HG02642 (cell line): ENCODE data around the gene DNAH17.

ENCODE experiments used
- ATAC-seq: cut with Tn5 transposase; IDR thresholded peaks from one replicate; pipeline ENCODE4 v1.9.1; 2021; ENCODE audit warnings: mild to moderate bottlenecking; ENCODE audit not compliant: unreplicated experiment, poor library complexity

DNAH17 gene

DNA sequence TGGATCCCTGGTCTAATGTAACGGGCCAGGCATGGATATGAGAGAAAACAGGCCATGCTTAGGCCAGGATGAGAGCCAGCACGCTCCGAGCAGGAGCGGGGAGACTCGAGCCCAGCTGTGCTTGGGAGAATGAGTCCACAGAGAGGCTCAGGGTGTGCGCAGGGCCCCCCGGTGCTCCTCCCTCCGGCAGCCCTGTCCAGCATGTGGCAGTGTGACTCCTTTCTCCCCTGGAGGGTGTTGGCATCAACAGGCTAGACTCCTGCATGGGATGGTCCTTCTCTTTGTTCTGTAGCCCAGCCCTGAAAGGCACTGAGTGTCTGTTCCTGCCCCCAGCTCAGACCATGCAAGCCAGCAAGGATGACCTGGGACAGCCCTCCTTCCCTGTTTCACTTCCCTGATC is 175.3 kb downstream of the DNAH17 start:
- ATAC-seq: no peak

DNA sequence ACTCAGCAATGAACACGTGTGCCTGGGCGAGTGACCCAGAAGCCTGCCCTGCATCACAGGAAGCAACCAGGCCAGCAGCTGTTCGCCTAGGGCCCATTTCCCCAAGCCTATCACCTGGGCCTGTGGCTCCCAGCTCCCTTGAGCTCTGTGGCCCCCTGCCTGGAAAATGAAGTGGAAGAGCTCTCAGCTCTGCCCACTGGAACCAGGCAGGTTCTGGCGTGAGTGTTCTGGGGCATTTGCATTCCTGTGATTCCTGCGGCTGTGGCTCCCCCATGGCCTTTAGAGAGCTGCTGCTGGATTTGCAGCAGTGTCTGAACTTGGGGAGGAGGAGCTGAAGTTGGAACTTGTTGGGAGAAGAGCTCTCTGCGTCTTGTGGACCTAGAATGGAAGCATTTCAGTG is 175.9 kb downstream of the DNAH17 start:
- ATAC-seq: no peak

DNA sequence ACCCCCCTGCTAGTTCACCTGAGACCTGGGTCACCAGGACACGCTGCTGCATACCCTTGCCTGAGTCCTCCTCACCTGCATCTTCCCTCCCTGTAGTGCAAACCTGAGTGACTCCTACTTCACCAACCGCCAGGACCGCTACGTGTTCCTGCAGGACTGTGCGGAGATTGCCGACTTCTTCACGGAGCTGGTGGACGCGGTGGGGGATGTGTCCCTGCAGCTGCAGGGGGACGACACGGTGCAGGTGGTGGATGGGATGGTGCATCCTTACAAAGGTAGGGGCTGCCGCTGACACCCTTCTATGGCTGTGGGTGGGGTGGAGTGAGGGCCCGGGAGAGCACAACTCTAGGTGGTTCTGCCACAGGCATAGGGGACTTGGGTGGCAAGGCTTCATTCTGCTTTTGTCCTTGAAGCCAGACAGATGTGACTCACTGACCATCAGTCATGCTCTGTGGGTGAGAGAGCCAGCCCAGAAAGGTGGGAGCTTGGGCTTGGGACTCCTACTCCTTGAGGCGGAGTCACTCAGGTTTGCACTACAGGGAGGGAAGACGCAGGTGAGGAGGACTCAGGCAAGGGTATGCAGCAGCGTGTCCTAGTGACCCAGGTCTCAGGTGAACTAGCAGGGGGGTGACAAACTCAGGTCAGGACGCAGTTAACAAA is 176.5 kb downstream of the DNAH17 start:
- no peak for ATAC-seq

DNA sequence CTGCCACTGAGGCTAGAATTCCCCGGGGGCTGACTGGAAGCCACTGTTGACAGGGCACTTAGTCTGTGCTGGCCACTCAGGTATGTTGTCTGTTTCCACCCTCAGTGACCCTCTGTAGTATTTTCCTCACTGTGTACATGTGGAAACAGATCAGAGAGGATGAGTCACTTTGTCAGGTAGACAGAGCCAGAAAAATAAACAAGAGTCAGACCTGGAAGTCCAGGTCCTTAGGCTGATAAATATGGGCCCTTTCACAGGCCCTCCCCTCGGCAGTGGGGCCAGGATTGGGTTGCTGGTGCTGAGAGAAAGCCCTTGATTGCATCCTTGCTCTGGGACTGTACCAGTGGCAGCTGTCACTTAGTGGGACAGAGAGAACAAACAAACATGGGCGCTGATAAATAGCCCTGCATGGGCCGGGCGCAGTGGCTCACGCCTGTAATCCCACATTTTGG is 177.5 kb downstream of the DNAH17 start:
- ATAC-seq: no peak

DNA sequence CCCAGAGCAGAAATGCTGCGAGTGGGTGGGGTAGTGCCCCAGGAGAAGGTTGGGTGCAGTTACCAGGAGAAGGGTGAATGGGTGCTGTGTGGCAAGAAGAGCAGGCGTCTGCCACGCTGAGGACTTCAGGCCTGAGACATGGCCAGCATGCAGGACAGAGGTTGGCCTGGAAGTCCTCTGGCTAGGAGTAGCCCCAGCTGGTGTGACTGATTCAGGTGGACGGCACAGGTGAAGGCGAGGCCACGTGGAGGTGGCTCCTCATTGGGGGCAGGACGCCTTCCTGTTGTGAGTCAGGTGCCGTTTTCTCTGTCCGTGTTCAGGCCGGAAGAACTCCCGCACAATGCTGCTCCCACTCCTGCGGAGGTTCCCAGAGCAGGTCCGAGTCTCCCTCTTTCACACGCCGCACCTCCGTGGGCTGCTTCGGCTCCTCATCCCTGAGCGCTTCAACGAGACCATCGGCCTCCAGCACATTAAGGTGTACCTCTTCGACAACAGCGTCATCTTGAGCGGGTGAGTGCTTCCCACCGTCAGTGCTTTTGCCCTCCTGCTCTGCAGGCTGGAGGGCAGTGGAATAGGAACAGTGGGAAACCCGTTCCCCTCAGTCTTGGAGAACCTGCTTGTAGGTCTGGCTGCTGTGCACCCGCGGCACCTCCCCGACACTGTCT is 178.0 kb downstream of the DNAH17 start:
- ATAC-seq: no peak

DNA sequence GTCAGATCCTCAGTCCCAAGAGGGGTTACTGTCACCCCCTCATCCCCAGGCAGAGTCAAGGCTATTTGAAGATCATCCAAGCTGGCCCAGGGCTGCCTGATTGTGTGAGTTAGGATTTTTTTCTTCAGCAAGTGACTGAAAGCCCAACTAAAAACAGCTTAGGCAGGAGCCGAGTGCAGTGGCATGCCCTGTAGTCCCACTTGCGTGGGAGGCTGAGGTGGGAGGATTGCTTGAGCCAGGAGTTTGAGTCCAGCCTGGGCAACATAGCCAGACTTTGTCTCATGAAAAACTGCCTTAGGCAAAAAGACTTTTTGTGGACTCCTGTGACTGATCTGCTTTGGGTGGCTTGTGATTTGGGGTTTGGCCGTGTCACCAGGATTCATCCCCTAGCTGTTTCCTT is 178.8 kb downstream of the DNAH17 start:
- no peak for ATAC-seq

DNA sequence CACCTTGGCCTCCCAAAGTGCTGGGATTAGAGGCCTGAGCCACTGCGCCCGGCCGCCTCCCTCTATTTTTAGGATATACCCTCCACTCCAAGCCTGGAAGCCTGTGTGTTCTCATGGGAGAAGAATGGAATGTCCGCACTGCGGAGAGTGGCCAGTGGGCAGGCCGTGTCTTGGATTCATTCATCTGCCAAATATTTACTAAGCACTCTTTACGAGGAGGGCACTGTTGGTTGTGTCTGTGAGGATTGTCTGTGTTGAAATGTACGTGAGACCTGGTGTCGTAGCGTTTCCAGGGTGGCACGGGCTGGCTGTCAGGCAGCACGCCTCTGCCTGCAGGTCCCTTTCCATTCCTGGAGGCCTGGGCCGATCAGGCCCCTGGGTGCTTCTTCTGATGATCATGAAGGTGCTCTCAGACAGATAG is 179.5 kb downstream of the DNAH17 start:
- ATAC-seq: no peak

DNA sequence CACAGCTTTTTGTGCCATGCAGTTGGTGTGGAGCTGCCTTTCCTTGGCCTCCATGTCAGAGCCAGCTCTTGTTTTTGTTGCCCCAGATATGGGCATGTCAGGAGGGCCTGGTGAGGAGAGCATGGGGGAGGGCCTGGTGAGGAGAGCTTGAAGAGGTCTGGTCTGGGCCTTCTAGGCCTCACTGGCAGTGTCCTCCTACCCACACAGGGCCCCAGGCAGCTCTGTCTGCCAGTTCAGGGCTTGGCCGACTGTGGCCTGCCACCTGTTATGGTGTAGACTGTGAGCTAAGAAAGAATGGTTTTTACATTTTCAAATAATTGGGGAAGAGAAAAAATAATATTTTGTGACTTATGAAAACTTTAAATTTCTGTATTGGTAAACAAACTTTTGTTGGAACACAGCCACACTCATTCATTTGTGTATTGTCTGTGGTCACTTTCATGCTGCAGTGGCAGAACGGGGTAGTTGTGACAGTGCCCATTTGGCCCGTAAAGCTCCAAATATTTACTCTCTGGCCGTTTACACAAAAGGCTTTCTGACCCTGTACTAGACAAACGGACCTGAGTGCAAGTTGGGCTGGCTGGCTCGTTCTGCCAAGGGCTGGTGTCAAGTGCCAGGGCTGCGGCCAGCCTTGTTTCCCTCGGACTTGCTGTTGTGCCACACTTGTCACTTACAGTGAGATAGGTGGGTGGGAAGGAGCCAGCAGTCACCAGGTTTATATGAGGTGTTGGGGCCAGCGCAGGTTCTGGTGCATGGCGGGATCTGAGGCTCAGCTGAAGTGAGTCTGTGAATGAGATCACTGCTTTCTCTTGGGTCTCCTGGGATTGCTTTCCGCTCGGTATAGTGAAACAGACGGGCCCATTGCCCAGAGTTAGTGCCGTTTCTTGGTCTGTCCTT is 180.5 kb downstream of the DNAH17 start:
- no peak for ATAC-seq

DNA sequence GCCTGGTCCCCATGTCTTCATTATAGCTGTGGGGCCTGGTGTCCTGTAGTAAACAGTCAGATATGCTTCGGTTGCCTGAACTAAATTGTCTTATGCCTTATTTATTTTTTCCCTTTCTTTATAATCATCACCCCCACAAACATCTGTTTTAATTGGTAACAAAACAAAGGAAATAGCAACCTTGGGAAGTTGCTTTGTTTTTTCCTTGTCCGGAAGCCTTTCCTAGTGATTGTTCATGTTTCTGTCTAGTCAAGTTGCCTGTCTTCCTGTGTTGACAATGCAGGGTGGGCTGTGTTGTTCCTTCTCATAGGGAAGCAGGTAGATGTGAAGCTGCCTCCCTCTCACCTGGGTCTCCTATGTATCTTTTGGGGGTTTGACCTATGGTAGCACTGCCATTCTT is 182.0 kb downstream of the DNAH17 start:
- no peak for ATAC-seq

DNA sequence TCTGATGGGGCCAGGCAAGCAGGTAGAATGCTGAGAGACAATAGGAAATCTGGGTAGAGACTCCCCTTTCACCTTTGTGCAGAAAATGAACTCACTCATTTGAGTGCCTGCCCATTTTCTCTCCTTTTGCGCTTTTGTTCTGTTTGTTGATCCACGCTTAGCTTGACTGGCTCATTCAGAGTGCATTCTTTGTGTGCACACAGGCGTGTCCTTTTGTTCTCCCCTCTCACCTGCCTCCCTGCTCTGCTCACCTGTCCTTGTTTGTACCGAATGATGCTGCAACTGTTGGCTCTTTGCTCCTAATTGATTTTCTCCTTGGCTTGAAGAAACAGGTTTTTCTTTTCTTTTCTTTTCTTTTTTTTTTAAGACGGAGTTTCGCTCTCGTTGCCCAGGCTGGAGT is 183.0 kb downstream of the DNAH17 start:
- ATAC-seq: no peak

DNA sequence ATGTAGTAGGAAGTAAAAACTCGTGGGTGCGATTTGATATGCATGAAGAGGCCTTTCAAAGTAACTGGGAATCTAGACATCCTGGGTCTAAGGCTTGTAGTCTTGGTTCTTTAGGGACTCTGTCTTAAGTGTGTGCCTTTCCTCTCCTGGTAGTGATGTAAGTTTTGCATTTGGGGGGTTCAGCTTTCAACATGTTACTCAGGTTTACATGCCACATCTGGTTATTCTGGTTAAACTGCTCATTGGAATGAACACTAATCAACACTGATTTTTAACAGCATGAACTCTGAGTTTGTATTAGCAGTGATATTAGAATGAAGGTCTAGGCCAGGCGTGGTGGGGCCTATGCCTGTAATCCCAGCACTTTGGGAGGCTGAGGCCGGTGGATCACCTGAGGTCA is 183.6 kb downstream of the DNAH17 start:
- no peak for ATAC-seq

DNA sequence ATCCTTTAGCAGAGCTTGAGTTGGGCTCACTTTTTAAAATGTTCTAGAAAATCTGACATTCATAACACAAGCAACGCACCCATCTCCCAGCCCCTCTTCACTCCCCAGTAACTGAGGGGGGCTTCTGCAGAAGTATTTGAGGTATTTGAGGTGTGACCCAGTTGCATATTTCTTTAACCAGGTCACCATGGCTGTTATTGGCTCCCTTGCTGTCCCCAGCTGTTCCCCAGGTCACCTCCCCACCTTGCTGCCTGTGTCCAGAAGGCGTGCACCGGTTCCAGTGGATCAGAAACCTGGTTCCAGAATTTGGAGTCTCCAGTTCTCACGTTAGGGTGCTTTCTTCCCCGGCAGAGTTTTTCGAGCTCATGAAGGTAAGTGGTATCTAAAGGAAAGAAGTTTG is 184.9 kb downstream of the DNAH17 start:
- no peak for ATAC-seq

DNA sequence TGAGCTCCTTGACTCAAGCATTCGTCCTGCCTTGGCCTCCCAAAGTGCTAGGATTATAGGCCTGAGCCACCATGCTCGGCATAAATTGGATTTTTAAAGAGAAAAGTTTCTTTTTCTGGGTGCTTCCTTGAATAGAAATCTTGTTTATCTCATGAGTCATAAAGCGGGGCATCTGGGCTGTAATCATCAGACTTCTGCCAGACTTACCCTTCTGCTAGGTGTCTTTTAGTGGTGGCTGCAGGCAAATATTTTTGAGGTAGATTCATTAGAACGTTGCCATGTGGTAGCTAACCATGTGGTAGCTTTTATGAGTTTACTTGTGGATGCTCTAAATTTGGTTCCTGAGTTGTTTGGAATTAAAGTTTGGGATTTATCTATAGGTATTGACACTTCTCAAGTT is 185.4 kb downstream of the DNAH17 start:
- no peak for ATAC-seq

DNA sequence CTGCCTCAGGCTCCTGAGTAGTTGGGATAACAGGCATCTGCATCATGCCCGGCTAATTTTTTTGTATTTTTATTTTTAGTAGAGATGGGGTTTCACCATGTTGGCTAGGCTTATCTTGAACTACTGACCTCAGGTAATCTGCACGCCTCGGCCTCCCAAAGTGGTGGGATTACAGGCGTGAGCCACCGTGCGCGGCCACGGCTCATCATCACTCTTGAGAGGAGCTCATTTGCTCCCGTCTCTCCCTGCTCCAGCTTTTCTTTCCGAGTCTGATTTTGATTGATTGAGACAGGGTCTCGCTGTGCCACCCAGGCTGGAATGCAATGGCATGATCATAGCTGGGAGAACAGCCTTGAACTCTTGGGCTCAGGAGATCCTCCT is 186.2 kb downstream of the DNAH17 start:
- no peak for ATAC-seq

DNA sequence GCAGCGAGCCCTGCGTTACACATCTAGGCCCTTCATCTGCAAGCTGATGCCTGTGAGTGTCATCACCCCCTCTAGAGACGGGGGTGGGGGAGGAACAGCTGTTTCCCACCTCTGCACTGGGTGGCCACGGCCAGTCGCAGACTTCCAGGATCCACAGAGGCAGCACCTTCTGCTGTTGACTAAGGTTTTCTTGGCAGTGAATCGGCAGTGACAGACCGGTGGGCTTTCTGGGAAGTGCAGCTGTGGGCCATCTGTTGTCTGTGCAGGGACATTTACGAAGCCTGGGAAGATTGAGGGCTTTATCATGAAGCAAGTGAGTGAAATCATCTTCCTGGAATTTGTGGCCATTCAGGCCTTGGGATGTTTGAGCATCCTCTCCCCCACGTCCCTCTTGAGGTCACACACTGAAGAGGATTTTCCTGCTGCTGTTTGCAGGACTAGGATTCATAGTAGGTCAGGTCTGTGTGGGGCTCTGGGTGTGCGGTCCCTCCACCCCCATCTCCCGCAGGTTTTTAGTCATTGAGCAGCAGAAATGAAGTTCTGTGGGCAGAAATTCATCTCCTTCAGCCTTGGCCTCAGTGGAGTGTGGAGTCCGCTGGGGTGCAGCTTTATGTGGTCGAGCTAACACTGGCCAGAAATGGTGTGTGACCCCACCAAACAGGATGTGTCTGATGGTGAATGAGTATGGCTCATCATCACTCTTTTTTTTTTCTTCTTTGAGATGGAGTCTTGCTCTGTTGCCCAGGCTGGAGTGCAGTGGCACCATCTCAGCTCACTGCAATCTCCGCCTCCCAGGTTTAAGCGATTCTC is 186.8 kb downstream of the DNAH17 start:
- ATAC-seq: no peak

DNA sequence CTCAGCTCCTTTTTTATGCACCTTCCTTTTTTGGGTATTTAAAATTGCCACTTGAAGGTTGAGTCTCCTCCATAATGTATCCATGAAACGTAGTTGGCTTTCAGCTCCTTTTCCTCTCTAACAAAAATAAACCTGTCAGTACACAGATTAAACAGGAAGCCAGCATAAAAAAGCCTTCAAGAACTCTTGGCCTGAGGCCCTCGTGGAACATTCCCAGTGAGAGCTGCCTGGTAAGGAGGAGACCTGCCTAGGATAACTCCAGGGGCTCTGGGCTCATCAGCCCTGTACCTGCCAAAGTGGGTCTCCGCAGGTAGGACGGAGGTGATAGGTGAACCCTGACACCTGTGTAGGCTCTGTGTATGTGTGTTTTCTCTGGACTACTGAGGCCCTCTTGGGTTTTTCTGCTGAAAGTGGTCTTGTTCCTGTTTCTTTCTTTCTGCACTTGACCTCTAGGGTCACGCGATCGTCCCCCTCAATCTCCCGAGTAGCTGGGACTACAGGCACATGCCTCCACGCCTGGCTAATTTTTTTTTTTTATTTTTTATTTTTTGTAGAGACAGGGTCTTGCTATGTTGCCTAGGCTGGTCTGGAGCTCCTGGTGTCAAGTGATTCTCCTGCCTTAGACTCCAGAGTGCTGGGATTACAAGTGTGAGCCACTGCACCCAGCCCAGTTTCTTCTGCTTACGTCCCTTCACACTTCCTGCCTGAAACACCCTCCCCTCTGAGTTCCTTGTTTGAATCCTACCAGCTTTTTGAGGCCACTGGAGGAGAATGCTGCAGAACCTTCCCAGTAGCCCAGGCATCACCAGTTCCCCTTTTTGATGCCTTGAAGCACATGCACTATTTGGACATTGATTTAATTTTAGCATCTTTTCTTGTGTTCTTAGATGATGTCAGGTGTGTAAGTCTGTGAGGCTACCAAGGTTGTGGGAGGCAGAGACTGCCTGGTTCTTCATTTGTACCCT is 188.9 kb downstream of the DNAH17 start:
- ATAC-seq: no peak

DNA sequence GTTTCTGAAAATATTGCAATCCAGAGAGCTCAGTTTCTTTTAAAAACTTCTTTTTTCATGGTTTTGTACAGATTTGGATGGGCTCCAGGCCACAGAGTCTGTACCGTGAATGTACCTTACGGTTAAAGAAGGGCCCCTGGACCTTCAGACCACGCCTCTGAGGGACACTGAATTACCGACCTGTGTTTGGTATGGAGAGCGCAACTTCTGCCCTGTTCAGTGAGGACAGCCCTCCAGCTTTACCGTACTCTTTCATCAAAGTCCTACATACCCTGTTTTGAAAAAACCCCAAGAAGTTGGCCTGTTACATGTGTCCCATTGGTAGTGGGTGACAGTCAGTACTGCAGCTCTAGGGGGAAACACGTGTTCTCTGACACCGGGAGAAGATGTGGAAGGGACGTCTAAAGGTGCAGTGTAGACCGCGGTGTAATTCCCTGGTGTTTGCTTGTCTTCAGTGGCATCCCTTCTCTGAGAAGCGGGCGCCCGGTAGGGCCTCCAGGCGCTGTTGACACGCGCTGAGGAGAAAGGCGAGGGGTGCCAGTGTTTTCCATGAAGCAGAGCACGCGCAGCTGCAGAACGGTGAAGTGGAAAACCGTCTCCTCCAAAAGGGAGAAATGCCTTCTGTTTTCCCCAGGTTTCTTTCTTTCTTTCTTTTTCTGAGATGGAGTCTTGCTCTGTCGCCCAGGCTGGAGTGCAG is 192.6 kb downstream of the DNAH17 start:
- ATAC-seq: no peak

DNA sequence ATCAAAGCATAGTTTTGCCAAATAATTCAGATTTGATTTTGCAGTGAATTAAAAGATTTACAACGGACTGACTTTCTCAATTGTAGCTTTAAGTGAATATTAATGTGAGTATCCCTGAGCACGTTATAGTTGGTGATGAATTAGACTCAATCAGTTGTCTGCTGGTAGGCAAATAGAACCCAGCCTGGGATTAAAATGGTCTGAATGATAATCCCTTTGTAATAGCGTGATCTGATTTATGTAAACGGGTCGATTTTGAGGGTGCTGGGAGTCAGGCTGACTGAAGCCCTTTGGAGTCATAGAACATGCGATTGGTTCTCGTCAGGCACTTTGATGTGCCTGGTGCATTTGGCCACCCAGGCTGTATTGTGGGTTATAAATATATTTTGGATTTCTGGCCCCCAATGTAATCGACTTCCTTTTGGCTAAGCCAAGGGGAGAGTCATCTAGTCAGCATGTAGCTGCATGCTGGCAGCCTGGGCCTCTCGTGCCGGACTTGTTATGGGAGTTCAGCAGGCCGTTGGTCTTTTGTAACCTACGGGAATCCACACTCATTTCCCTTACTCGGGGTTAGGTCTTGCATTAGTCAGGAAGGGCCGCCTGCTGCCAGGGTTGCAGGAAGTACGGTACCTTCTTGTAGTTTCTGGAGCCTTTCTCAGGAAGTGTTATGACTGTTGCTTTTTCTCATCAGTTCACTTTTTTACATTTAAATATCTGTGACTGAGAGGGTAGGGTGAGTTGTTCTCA is 193.3 kb downstream of the DNAH17 start:
- no peak for ATAC-seq
